Measurements from ENCODE around the gene ADGRG2. TPM values are rescaled to one million over a fixed set of nuclear protein-coding genes. Genes with fewer than 3 reads are reported as not detected.

ADGRG2 gene
- total and polyA plus RNA-seq, 2 donors (not counting 1 experiment from before 2014, with no cell fraction given): not detected

- H3K9me3 ChIP-seq (ENCODE audit: control extremely low read depth in 1 of 3, control insufficient read depth in 2 of 3, insufficient read depth in 1 of 3, low read length in 2 of 3): no peaks in the 10 kb centered on the region
- DNase-seq (no peak), ATAC-seq (ENCODE audit: low read depth) (no peak)
- H3K9ac ChIP-seq (ENCODE audit: low read length): no peak overlapping the region
- no peak overlapping the region for H3K27ac ChIP-seq (ENCODE audit: low read length in 2 of 2)
- H2AFZ ChIP-seq (ENCODE audit: insufficient read depth, low read depth, low read length, poor library complexity, severe bottlenecking): no peak overlapping the region
- POLR2A ChIA-PET: no interaction called here
- H3K4me2 ChIP-seq (replicated peaks; ENCODE audit: low read depth, low read length, poor library complexity, severe bottlenecking): no peak overlapping the region
- Mint-ChIP-seq H3K9me3 (ENCODE audit: insufficient read depth) (no peaks in the 10 kb centered on the region), H3K4me3 (no peak overlapping the region), H3K27ac (no peak overlapping the region), H3K4me1 (no peaks in the 10 kb centered on the region), H3K27me3 (no peaks in the 10 kb centered on the region)
- H3K79me2 ChIP-seq (ENCODE audit: control insufficient read depth, insufficient read depth, low read length): no peaks in the 10 kb centered on the region
- no CpG with 5 or more reads among the region's 8 CpGs for WGBS (ENCODE audit: insufficient coverage)
- H3K4me3 ChIP-seq (ENCODE audit: control extremely low read depth in 1 of 5, extremely low read depth in 1 of 5, insufficient read depth in 1 of 5, low read depth in 2 of 5, low read length in 4 of 5): no peak overlapping the region
- TF ChIP-seq EZH2 (IDR thresholded peaks at IDR 0.05; ENCODE audit: borderline replicate concordance, insufficient read depth, low read depth, low read length, poor library complexity, severe bottlenecking) (no peak), CTCF (IDR thresholded peaks at IDR 0.05) (no peak)
- no peaks in the 10 kb centered on the region for H3K4me1 ChIP-seq (ENCODE audit: control insufficient read depth in 2 of 2, insufficient read depth in 2 of 2, low read length in 2 of 2)
- H3K36me3 ChIP-seq (replicated peaks in 1 of 2; ENCODE audit: control extremely low read depth in 1 of 2, control insufficient read depth in 1 of 2, extremely low read depth in 1 of 2, insufficient read depth in 2 of 2, low read length in 1 of 2): no peaks in the 10 kb centered on the region
- no peaks in the 10 kb centered on the region for H3K27me3 ChIP-seq (replicated peaks in 1 of 4; ENCODE audit: control extremely low read depth in 1 of 4, control insufficient read depth in 3 of 4, insufficient read depth in 4 of 4, low read length in 3 of 4)
- CTCF ChIA-PET: no interaction called here
- intact Hi-C loops (cut with micrococcal nuclease): no loop called here
- H4K20me1 ChIP-seq (ENCODE audit: control insufficient read depth, insufficient read depth, low read length, poor library complexity, severe bottlenecking): no peaks in the 10 kb centered on the region
Measured at GRCh38 chrX:19063030-19063429, 59.2 kb downstream of the ADGRG2 start.

GRCh38 chrX:19059067-19059466 lies 63.2 kb downstream of the ADGRG2 start:
- Histone ChIP-seq H3K27ac (ENCODE audit: low read length in 2 of 2) (no peak overlapping the region), H3K36me3 (replicated peaks in 1 of 2; ENCODE audit: control extremely low read depth in 1 of 2, control insufficient read depth in 1 of 2, extremely low read depth in 1 of 2, insufficient read depth in 2 of 2, low read length in 1 of 2) (no peaks in the 10 kb centered on the region), H3K27me3 (replicated peaks in 1 of 4; ENCODE audit: control extremely low read depth in 1 of 4, control insufficient read depth in 3 of 4, insufficient read depth in 4 of 4, low read length in 3 of 4) (no peaks in the 10 kb centered on the region), H4K20me1 (ENCODE audit: control insufficient read depth, insufficient read depth, low read length, poor library complexity, severe bottlenecking) (no peaks in the 10 kb centered on the region), H3K4me1 (ENCODE audit: control insufficient read depth in 2 of 2, insufficient read depth in 2 of 2, low read length in 2 of 2) (no peaks in the 10 kb centered on the region), H3K79me2 (ENCODE audit: control insufficient read depth, insufficient read depth, low read length) (no peaks in the 10 kb centered on the region), H3K9me3 (ENCODE audit: control extremely low read depth in 1 of 3, control insufficient read depth in 2 of 3, insufficient read depth in 1 of 3, low read length in 2 of 3) (no peaks in the 10 kb centered on the region), H3K9ac (ENCODE audit: low read length) (no peak overlapping the region), H2AFZ (ENCODE audit: insufficient read depth, low read depth, low read length, poor library complexity, severe bottlenecking) (no peak overlapping the region), H3K4me2 (replicated peaks; ENCODE audit: low read depth, low read length, poor library complexity, severe bottlenecking) (no peak overlapping the region), H3K4me3 (ENCODE audit: control extremely low read depth in 1 of 5, extremely low read depth in 1 of 5, insufficient read depth in 1 of 5, low read depth in 2 of 5, low read length in 4 of 5) (no peak overlapping the region)
- no peak overlapping the region for H3K27ac Mint-ChIP-seq
- no peaks in the 10 kb centered on the region for H3K4me1 Mint-ChIP-seq
- no peak overlapping the region for H3K4me3 Mint-ChIP-seq
- ATAC-seq (ENCODE audit: low read depth): no peak
- POLR2A ChIA-PET: no interaction called here
- intact Hi-C loops (cut with micrococcal nuclease): no loop called here
- H3K9me3 Mint-ChIP-seq (ENCODE audit: insufficient read depth): no peaks in the 10 kb centered on the region
- DNase-seq: no peak
- TF ChIP-seq CTCF (IDR thresholded peaks at IDR 0.05) (no peak), EZH2 (IDR thresholded peaks at IDR 0.05; ENCODE audit: borderline replicate concordance, insufficient read depth, low read depth, low read length, poor library complexity, severe bottlenecking) (no peak)
- no CpG with 5 or more reads among the region's 6 CpGs for WGBS (ENCODE audit: insufficient coverage)
- H3K27me3 Mint-ChIP-seq: no peaks in the 10 kb centered on the region
- CTCF ChIA-PET: no interaction called here

Data from B cell (primary cell).